HG02970 (cell line): ENCODE results near the gene DTX4.

Experiments
- ATAC-seq: cut with Tn5 transposase; IDR thresholded peaks from one replicate; pipeline ENCODE4 v1.9.1; 2021; ENCODE audit warnings: mild to moderate bottlenecking, moderate library complexity, moderate number of reproducible peaks; ENCODE audit not compliant: unreplicated experiment, low FRiP score

The DTX4 gene

DNA sequence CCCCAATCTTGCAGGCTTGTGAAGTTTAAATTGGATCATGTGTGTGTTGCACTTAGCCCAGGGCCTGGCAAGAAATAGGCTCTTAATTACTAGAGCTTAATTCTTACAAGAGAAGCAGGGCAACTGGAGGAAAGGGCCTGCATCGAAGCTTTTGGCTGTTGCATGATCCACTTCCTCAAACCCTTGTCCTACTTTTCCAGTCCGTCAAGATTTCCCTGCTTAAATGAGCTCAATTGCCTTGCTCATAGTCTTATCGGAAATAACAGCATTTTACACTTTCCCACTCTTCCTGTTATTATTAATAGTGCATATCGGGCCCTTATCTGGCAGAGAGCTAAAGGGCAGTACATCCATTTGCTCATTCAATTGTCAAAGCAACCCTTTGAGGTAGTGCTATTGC is 18.1 kb downstream of the DTX4 start:
- no peak for ATAC-seq

DNA sequence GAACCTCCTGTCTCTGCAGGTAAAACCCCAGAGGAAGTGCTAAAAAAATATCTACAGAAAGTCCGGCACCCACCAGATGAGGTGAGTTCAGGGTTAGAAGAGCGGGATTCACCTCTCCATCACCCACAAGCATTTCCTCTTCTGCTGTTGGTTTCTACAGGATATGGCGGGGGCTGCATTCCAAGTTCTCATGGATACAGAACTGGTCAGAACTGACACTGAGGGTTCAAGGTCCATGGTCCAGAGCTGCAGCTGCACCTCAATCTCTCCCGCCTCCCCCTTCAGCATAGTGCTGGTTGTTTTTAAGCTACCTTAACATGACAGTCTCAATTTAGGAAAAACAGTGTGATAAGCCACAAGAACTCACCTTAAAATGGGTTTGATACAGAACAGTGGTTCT is 19.2 kb downstream of the DTX4 start:
- ATAC-seq, result no peak

DNA sequence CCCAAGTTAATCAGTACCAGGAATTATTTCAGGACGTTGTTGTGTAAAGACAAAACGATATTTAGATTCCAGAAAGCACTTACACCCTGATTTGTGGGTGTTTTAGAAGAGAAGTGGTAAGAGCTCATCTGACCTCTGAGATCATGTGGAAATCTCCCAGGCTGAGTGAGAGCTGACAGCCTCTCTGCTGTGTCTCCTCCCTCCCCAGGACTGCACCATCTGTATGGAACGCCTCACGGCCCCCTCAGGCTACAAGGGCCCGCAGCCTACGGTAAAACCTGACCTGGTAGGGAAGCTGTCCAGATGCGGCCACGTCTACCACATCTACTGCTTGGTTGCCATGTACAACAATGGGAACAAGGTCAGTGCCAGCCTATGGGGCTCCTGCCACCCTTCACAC is 20.0 kb downstream of the DTX4 start:
- no peak for ATAC-seq

DNA sequence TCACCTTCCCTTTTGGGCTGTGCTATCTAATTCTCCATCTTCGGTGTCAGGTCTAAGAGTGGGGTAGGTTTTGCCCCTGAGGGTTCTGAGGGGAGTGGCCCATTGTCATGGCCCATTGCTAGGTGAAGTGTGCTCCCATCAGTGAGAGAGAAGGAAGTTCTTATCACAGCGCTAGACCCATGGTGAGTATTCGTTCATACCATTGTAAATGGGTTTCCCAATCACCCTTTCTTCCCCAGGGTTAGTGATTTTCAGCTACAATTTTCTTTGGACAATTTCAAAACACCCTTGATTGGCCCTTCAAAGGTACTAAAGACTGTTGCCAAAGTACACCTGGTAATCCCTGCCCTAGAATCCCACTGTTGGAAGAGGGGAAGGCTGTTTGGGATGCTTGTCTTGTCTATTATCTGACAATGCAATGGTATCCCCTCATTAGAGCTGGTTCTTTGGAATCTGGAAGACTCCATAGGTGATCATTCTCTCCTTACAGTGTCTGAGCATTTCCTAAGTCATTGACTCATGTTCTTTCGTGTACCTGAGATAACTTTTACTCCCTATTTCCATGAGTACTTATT is 20.6 kb downstream of the DTX4 start:
- ATAC-seq, result no peak

DNA sequence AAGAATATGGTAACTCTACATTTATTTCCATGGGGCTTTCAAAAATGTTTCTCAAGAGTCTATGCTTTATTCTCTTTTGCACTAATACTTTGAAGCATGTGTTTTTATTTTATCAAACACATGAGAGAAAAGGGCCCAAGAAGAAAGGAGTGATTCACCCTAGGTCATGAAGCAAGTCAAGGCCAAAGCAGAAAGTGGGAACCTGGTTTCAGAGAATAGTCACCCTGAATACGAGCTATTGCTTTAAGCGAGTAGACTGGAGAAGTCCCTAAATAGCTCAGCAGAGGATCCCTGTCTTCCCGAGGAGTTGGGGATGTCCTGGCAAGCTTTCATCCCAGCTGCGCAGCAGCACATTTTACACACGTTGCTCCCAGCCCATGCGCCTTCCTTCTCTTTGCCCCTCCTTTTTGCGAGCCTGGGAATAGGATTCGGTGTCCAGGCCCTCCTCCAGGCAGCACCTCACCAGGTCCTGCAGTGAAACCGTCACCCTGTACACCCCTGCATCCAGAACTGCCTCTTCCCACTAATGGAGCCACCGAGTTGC is 21.7 kb downstream of the DTX4 start:
- no peak for ATAC-seq

DNA sequence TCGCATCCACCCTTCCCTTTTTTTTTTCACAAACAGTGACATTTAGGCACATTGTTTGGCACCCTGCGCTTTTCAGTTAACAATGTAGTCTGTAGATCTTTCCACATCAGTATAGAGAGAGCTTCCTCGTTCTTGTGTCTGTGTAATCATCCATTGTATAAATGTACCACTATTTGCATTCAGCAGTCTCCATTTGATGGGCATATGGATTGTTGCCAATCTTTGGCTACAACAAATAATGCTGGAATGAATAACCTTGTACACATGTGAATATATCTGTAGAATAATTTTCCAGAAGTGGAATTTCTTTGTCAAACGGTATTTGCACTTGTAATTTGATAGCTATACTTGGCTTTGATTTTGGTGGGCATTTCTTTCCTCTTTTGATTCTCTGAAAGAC is 23.7 kb downstream of the DTX4 start:
- ATAC-seq, result no peak

DNA sequence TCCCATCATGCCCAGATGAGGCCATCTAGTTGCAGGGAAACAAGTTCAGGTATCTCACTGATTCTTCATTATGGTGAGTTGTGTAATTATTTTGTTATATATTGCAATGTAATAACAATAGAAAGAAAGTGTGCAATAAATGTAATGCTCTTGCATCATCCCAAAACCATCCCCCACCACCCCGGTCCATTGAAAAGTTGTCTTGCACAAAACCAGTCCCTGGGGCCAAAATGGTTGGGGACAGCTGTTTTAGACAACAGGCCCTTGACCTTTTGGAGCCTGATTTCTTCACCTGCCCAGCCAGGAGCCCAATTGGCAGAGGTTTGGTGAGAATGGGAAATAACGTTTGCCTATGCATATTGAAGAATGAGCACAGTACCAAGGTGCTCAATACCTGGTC is 24.8 kb downstream of the DTX4 start:
- ATAC-seq, result no peak

DNA sequence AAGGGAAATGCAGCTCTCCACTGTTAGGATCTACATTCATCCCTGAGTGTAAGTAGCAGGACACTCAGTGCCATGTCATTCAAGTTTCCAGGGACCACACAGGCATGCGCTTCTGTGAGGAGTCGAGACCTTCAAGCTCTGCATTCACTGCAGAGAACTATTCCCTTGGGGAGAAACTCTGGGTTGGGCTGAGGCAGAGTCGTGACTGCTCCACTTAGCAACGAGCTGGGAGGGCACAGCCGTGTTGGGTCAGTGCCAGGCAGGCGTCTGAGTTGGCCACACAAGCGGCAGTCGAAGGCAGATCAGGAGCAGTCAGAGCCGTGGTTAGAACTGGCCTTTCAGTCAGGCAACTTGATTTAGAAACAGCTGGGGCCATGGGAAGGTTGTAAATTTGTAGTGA is 26.1 kb downstream of the DTX4 start:
- ATAC-seq, result no peak

DNA sequence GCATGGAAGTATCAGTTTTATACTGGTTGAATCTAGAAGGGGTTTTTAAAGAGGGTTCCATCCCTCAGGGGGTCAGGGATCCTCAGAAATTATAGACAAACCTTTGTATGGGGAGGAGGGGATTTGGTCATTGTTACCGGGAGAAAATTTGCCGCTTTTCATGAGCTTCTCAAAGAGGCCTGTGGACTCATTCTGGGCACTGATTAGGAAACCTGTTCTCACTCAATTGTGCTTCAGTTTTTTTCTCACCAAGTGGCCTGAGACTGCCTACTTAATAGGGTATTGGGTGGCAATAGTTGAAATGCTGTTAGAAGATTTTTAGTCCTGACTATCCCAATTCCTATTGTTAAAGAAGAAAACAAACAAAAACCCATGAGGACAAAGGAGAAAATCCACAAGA is 26.8 kb downstream of the DTX4 start:
- no peak for ATAC-seq

DNA sequence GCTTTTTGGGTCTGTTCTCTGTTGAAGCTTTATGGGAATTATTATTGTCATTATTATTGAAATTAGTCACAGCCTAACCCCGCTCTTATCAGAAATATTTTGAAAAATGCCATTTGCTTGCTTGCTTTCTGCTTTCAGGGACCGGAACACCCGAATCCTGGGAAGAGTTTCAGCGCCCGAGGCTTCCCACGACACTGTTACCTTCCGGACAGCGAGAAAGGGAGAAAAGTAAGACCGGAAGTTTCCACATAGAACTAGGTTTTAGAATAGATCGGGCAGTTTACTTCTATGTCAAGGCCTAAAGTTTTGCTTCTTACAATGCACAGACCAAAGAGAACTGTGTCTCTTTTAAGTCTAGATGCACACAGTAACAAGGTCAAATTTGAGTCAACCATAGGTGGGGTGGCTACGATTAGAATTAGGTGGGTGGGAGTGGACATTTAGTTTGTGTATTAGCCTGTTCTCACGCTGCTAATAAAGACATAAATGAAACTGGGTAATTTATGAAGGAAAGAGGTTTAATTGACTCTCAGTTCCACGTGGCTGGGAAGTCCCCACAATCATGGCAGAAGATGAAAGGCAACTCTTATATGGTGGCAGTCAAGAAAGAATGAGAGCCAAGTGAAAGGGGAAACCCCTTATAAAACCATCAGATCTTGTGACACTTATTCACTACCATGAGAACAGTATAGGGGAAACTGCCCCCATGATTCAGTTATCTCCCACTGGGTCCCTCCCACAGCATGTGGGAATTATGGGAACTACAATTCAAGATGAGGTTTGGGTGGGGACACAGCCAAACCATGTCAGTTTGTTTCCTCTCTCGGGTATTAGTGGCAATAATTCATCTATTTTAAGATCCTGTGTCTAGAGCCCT is 27.9 kb downstream of the DTX4 start:
- peak; percentile 64 for ATAC-seq

DNA sequence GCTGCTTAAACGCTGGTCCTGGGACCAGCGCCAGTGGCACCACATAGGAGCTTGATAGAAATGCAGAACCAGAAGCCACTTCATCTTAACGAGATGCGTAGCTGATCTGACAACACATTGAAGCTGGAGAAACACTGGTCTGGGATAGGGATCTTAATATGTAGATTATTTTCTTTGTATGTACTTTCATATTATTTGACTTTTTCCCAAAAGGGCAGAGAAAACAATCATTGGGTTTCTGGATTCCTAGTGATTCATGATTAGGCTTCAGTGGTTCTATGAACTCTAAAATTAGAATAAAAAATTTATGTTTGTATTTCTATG is 28.5 kb downstream of the DTX4 start:
- peak; percentile 32 for ATAC-seq

DNA sequence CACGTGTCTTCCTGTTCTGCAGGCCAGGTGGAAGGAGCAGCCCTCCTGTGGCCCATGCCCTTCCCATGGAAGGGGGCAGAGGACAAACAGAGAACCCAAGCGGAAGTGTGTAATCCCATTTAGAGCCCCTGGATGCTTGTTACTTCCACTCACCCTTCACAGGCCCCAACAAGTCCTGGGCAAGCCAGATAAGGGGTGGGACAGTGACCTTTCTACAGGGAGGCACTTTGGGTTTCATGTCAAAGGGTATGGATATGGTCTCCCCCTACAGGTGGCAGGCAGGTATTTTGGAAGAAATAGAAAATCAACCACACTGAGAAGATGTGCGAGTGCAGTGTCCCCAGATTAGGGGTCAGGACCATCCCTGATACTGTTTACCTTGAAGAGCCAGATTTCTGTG is 29.4 kb downstream of the DTX4 start:
- no peak for ATAC-seq

DNA sequence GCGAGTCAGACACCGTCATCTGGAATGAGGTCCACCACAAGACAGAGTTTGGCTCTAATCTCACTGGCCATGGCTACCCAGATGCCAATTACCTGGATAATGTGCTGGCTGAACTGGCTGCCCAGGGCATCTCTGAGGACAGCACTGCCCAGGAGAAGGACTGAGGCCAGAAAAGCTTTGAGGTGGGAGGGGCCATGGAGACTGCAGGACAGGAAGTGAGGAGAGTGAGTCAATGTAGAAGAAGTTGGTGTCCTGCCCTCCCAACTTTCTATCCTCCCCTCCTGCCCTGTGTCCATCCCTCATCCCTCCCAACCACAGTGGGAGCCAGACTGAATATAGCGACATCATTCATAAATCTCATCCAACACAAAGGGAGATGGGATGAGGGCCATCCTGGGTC is 32.8 kb downstream of the DTX4 start:
- no peak for ATAC-seq

DNA sequence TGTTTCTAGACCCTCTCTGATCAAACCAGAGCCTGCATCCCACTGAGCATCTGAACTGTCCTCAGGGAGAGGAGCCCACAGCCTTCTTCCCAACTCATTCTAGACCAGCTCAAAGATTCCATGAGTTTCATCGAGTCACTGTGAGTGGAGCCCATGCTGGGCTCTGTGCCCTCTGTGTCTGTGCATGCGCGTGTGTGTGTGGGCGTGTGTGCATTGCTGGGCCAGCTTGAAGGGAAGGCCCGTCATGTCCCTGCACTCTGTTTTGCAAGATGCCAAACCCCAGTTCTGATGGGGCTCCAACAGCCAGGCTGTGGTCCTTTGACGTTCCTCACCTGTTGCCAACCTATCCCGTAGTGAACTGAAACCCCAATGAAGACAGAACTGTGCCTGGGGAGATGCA is 33.7 kb downstream of the DTX4 start:
- ATAC-seq, result no peak

DNA sequence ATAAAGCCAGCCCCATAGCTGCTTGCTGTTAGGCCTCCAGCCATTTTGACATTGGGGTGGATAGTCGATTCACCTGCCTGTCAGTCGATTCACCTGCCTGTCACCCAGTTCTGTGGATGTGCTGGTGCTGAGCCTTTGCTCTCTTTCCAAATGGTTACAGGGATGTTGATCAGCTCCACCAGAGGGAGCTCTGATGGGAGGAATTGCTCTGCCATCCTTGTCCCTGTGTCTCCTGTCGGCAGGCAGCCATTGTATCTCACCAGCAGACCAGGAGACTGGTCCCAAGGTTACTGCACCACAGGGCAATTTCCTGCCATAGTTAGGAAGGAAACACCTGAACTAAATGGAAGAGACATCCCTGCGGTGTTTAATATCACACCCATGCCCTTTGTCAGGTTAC is 34.7 kb downstream of the DTX4 start:
- ATAC-seq, result no peak

DNA sequence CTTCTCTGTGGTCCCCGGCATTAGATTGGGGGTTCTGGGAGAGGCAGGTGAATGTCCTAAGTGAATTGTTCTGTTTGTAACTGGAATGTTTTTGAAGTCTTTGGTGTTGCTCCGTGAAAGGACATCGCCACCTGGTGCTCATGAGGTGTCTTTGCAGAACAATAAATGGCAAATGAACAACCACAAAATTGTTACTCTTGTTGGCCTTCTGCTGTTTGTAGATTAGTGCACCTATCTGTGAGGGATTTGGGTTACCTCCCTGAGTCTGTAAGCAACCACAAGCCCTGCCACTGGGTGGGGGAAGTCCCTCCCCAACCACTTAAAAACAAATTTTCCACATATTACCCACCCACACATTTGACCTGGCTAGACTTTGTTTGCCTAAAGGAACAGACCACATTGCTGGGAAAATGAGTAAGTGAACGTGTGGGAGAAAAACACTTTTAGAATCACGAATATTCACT is 36.1 kb downstream of the DTX4 start:
- ATAC-seq, result peak; percentile 47

DNA sequence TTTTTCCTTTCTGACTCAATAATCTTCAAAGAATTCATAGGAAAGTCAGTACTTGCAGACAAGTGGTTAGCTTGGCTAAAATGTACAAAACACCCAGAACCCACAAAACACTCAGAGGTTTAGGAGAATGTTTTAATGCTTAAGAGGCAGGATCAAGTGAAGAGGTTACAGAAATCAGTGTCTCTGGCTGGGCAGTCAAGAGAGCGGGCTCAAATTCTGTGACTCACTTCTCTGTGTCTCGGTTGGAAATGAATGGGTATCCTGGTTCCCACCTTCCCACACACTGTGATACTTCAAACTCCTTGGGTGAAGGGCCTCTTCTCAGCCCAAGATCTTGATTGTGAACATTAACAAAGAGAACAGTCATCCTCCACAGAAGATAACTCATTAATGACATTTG is 37.0 kb downstream of the DTX4 start:
- no peak for ATAC-seq

DNA sequence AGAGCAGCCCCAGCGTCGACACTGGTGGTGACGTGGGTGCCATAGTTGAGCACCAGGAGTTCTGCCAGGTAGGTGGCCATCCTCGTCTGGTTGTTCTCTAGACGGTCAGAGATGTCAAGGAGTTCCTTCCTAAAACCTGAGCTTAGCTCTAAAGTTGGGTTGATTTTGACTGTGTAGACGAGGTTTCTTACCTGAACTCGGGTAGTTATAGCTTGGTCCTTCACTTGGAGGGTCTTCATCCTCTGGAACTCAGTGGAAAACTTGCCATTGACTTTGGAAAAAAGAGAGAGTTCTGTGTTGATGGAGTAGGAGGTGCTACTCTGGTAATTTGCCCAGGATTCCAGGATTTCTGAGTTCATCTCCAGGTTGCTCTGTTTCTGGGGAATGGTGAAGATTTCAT is 40.3 kb downstream of the DTX4 start:
- no peak for ATAC-seq

DNA sequence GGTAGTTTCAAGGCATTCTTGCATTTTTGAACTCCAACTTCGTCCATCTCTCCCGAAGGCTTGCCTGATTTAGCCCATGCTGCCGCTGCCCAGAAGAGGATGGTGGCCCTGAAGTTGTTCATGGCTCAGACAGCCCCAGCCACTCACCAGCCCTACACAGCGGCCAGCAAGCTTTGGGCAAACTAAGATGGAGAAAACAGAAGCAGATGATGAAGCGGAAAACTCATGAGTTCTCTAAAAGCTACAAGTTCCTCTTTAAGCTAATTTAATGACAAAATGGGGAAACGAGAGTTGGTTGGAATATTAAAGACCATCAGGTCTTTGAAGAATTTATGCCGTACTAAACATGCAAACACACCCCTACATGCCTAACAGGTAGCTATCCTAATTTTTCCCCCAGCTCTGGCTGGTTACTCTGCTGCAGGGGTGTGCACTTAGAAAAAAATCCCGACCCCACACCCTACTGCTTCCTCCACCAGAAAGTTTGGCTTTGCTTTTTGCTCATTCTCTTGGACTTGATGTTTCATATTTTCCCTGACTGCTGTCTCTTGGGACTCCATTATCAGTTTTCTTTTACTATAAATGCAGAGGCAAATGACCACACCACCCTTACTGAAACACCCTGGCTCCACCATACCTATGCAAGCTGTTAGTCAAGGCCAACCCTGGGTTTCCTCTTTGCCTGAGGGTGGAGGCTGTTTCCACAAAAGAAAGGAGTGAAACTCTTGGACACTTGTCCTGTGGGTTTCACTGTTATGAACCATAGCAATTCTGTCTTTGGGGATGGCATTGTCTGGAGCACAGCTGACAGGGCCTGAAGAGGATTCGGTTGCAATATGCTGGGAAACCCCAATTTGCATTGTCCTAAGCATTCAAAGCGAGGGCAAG is 41.1 kb downstream of the DTX4 start, which contains the start of gene MPEG1:
MPEG1 (minus strand) TSS at position 184 of the 888 bp plus-strand sequence; CDS start at position 122, 62 bp downstream.
- no peak for ATAC-seq

DNA sequence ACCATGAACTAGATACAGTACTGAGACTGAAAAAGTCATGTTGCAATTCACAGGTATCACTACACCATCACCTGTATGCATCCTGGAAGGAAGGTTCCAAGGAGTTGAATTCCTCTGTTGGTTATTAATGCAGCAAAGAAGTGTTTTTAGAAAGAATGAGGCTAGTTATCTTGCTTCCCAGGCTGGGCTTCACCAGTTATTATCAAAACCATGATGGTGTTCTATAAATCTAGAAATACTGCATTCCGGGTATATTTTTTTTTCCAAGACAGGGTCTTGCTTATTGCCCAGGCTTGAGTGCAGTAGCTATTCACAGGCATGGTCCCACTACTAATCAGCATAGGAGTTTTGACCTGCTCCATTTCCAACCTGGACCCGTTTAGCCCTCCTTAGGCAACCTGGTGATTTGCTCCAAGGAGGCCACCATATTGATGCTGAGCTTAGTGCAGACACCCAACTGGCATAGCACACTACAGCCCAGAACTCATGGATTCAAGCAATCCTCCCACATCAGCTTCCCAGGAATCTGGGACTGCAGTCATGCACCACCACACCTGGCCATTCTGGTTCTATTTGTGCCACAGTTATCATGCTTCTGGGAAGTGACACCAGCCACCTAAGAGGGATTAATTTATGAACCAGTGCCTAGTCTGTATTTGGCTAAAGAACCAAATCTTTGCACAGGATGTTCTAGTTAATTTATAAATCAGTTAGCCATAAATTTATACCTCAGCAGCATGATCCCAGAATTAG is 42.4 kb downstream of the DTX4 start:
- no peak for ATAC-seq
